Activated naive CD4-positive, alpha-beta T cell treated with anti-CD3 and anti-CD28 coated beads for 36 hours (primary cell): ENCODE measurements around the gene KLHDC7A. TPM values are rescaled to one million over a fixed set of nuclear protein-coding genes. Genes with fewer than 3 reads are reported as not detected.
A peak's percentile ranks its signal among the peaks of the same experiment; 100 is the strongest.

Experiments used
- CTCF ChIA-PET: fragments of 350-600 bp; sonication (Branson Sonifier 250); formaldehyde crosslinking; loops from one replicate; lab custom pipeline; 2021; ENCODE audit warnings: antibody characterized with exemption; lab: Charles Lee
- DNase-seq: peaks from one replicate; pipeline ENCODE4 v3.0.0-alpha.2; 2020
- H3K27ac Mint-ChIP-seq: one replicate; pipeline ENCODE4 v1.8.0; 2021; ENCODE audit warnings: mild to moderate bottlenecking, mixed read lengths
- H3K27me3 Mint-ChIP-seq: one replicate; pipeline ENCODE4 v1.8.0; 2021; ENCODE audit warnings: low read depth, mixed read lengths
- H3K36me3 Mint-ChIP-seq: one replicate; pipeline ENCODE4 v1.8.0; 2021; ENCODE audit warnings: low read depth, mixed read lengths
- H3K4me1 Mint-ChIP-seq: one replicate; pipeline ENCODE4 v1.8.0; 2021; ENCODE audit warnings: low read depth, mixed read lengths
- H3K4me3 Mint-ChIP-seq: one replicate; pipeline ENCODE4 v1.8.0; 2021; ENCODE audit warnings: mild to moderate bottlenecking, moderate library complexity, mixed read lengths
- H3K9me3 Mint-ChIP-seq: one replicate; pipeline ENCODE4 v1.8.0; 2021; ENCODE audit warnings: mixed read lengths
- intact Hi-C: fragments of 100-400 bp; cut with micrococcal nuclease; formaldehyde crosslinking; loops from one replicate; pipeline ENCODE4 v1.15.1; 2023
- total RNA-seq, 2 experiments: library from RNA; stranded (reverse); gene quantifications; one replicate each; pipeline ENCODE4 v1.2.3, GENCODE V29; 2021

KLHDC7A gene
- total RNA-seq, 2 experiments from 2014 or later = not detected

DNA sequence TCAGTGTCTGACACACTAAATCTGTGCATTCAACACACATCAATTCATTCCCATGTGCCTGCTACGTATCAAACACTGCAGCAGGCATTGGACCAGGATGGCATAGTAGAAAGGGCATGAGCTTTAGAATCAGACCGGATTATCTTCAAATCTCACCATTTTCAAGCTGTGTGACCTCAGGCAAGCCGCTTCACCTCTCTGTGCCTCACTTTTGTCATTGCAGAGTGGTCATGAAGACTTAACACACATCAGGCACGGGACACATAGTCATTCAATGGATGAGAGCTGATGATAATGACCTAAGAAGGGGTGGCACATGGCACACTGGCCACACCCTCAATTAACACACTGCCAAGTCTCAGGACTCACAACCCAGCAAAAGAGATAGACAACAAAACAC is 46.8 kb downstream of the KLHDC7A start:
- H3K9me3 Mint-ChIP-seq = no peaks in the 10 kb centered on the region
- H3K36me3 Mint-ChIP-seq = no peaks in the 10 kb centered on the region
- H3K4me1 Mint-ChIP-seq = no peaks in the 10 kb centered on the region
- H3K27me3 Mint-ChIP-seq = peaks cover 18% of the 10 kb centered on the region
- intact Hi-C loops = no loop called here
- DNase-seq = no peak
- H3K27ac Mint-ChIP-seq = no peak overlapping the region
- CTCF ChIA-PET = interaction anchor here (1.8 kb wide), 1 partner anchor 54 kb away, joined by 4 read pairs; no protein-coding TSS in a partner anchor
- H3K4me3 Mint-ChIP-seq = no peak overlapping the region

DNA sequence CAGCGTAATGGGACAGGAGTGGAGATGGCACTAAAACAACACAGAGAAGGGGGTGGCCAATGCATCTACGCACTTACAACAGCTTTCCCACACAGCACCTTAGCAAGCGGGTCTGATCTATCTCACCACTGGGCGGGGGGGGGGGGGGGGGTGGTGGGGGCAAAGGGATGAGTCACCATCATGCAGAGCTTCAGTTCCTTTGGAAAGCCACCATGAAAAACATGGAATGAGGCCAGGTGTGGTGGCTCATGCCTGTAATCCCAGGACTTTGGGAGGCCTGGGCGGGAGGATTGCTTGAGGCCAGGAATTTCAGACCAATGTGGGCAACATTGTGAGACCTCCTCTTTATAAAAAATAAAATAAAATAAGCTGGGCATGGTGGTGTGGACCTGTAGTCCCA is 47.2 kb downstream of the KLHDC7A start:
- CTCF ChIA-PET = interaction anchor here (1.8 kb wide), 1 partner anchor 53 kb away, joined by 4 read pairs; no protein-coding TSS in a partner anchor
- intact Hi-C loops = no loop called here
- no peaks in the 10 kb centered on the region for H3K9me3 Mint-ChIP-seq
- no peak for DNase-seq
- peaks cover 18% of the 10 kb centered on the region for H3K27me3 Mint-ChIP-seq
- no peak overlapping the region for H3K4me3 Mint-ChIP-seq
- no peaks in the 10 kb centered on the region for H3K36me3 Mint-ChIP-seq
- no peaks in the 10 kb centered on the region for H3K4me1 Mint-ChIP-seq
- no peak overlapping the region for H3K27ac Mint-ChIP-seq

DNA sequence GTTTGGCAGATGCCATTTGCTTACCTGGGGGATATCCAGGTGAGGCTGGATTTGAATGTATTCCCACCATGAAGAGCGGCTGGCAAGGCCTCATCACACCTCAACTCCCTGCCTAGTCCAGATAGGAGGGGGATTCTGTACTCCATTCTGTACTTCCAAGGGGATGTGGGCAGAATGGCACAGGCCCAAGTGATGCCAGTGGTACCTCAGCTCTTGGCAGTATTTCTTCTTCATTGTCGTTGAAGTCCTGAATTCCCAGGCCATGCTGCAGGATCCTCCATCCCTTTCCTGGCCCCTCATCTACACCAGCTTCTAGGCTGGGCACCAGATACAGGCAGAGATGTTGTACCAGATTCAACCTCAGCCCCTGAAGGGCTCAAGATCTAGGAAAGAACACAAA is 47.9 kb downstream of the KLHDC7A start:
- no peak overlapping the region for H3K27ac Mint-ChIP-seq
- no peaks in the 10 kb centered on the region for H3K4me1 Mint-ChIP-seq
- H3K36me3 Mint-ChIP-seq = no peaks in the 10 kb centered on the region
- intact Hi-C loops = no loop called here
- no peak overlapping the region for H3K4me3 Mint-ChIP-seq
- CTCF ChIA-PET = interaction anchor here (1.8 kb wide), 1 partner anchor 53 kb away, joined by 4 read pairs; no protein-coding TSS in a partner anchor
- peaks cover 18% of the 10 kb centered on the region for H3K27me3 Mint-ChIP-seq
- no peak for DNase-seq
- no peaks in the 10 kb centered on the region for H3K9me3 Mint-ChIP-seq

DNA sequence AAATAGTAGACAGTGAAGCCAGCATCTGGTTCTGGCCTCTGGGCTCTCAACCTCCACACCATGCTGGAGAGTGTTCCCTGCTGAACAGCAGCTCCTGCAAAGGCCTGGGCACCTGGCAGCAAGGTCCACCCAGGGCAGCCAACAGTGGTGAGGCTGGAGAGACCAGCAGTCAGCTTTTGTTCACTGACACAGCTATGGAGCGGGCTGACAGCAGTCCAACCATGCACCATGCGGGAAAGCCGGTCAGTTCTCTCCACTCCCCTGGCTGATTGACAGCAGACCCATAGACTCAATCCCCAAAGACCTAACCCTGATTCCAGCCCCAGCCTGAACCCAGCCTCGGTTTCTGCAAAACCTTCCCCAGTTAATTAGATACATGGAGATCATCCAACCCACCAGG is 49.0 kb downstream of the KLHDC7A start:
- no peaks in the 10 kb centered on the region for H3K36me3 Mint-ChIP-seq
- intact Hi-C loops = loop anchor here (2.0 kb wide), 1 partner anchor 33 kb away; no protein-coding TSS in a partner anchor
- CTCF ChIA-PET = interaction anchor here (0.7 kb wide), 1 partner anchor 17 kb away, joined by 3 read pairs; no protein-coding TSS in a partner anchor

DNA sequence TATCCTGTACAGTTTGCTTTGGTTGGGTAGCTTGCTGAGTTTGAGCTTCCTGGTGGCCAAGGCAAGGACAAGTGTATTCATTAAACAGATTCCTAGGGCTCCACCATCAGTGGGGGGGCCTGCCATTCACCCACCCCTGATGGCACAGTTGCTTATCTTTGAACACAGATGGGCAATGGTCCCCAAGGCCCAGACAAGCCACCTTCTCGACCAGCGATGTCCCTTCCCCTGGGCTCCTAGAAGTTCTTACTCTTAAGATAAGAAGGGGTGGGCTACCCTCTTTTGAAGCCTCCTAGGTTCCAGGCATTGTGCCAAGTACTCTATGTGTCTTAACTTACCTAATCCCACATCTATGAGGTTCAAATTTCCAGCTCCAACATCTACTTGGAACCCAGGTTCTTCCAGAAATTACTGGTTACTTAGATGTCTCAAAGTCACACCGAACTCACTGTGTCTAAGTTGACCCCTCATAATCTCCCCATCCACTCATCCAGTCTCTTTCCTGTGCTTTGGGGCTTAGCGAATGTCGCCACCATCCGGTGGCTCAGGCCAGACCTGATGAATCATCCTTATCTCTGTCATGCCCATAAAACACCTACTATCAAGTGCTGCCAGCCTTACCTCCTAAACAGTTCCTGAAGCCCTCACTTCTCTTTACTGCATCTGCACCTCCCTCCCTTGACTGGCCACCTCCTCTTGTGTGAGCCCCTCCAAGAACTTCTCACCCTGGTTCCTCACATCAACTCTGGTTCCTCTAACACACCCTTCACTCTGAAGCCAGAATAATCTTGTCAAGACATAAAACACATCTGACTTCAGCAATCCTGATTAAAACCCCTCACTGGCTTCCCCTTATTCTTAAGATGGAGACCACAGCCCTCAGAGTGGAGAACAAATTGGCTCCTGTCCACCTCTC is 50.1 kb downstream of the KLHDC7A start:
- CTCF ChIA-PET = interaction anchor here (0.9 kb wide), 1 partner anchor 51 kb away, joined by 3 read pairs; no protein-coding TSS in a partner anchor
- Mint-ChIP-seq H3K9me3 (no peaks in the 10 kb centered on the region), H3K27me3 (peaks cover 18% of the 10 kb centered on the region)

More for the DNA sequence above, 49.0 kb downstream of the KLHDC7A start:
- DNase-seq = no peak
- no peak overlapping the region for H3K4me3 Mint-ChIP-seq
- H3K4me1 Mint-ChIP-seq = no peaks in the 10 kb centered on the region
- H3K27me3 Mint-ChIP-seq = peaks cover 18% of the 10 kb centered on the region
- H3K9me3 Mint-ChIP-seq = no peaks in the 10 kb centered on the region
- H3K27ac Mint-ChIP-seq = no peak overlapping the region

DNA sequence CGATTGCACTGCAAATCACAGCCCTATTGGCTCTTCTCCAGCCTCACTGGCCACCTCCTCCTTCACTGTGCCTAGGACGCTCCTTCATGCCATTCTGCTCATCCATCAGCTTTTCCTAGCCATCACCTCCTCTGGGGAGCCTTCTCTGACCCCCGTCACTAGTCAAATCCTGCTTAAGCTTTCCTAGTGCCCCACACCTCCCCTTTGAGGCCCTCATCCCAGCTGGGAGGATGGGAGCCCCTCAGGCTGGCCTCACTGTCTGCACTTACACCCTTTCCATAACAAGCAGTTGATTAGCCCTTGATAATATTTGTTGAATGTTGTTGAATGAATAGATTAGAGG is 50.7 kb downstream of the KLHDC7A start:
- intact Hi-C loops = loop anchor here (2.0 kb wide), 1 partner anchor 31 kb away; no protein-coding TSS in a partner anchor
- Mint-ChIP-seq H3K27me3 (peaks cover 23% of the 10 kb centered on the region), H3K4me3 (no peak overlapping the region), H3K36me3 (no peaks in the 10 kb centered on the region), H3K4me1 (no peaks in the 10 kb centered on the region), H3K9me3 (no peaks in the 10 kb centered on the region), H3K27ac (no peak overlapping the region)
- no peak for DNase-seq
- CTCF ChIA-PET = interaction anchor here (0.7 to 0.9 kb wide), 2 partner anchors 12 to 50 kb away, joined by 3 read pairs; no protein-coding TSS in a partner anchor

More for the DNA sequence above, 50.1 kb downstream of the KLHDC7A start:
- H3K4me3 Mint-ChIP-seq = no peak overlapping the region
- no peaks in the 10 kb centered on the region for H3K36me3 Mint-ChIP-seq
- peak; percentile 10 for DNase-seq
- H3K27ac Mint-ChIP-seq = no peak overlapping the region
- no peaks in the 10 kb centered on the region for H3K4me1 Mint-ChIP-seq
- intact Hi-C loops = loop anchor here (2.0 kb wide), 1 partner anchor 32 kb away; no protein-coding TSS in a partner anchor

DNA sequence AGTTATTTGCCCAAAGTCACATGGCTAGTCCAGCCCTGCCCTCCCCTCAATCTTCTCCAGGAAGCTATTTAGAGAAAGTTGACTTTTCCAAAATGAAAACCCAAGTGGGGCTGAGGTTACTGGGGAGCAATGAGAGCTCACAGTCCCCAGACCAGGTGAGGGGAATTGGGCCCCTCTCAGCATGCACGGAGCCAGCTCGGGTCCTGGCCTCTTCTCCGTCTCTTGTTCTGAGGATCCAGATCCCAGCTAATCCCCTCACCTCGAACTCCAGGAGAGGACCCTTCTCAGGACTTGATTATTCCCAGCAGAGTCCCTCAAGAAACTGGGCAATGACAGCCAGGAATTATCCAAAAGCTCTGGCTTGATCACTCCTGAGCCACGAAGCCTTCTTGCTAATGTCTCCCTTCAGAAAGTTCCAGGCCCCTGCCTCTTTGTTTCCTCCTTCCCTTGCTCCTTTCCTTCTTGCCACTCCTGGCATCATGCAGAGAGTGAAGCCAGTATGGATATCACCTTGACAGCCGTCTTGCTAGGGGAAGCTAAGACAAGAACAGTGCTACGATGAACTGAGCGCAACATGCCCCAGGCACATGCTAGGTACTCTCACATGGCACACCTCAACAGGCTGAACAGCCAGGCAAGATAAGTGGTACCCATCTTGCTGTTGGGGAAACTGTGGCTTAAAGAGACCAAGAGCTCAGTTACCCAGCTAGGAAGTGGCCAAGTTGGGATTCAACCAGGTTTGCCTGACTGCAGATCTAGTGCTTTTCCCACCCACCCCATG is 51.9 kb downstream of the KLHDC7A start:
- CTCF ChIA-PET = interaction anchor here (0.9 kb wide), 1 partner anchor 48 kb away, joined by 3 read pairs; no protein-coding TSS in a partner anchor
- intact Hi-C loops = no loop called here
- Mint-ChIP-seq H3K27ac (no peak overlapping the region), H3K27me3 (peaks cover 23% of the 10 kb centered on the region), H3K36me3 (no peaks in the 10 kb centered on the region), H3K9me3 (no peaks in the 10 kb centered on the region), H3K4me3 (no peak overlapping the region), H3K4me1 (no peaks in the 10 kb centered on the region)
- no peak for DNase-seq

DNA sequence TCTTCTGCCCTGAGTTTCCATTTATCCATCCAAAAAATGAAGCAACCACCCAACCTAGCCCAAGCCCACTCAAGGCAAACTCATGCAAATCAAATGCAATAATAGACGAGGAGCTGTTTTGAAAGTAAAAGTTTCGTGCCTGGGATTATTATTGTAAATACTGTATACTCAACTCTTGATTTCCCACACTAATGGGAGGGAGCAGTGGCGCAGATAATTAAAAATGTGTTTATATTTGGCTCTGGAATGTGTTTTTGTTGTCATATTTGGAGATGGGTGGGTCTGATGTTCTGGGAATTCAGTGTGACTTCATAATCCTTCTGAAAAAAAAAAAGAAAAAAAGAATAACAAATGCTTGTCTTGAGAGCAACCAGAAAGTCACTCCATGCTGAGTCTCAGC is 52.5 kb downstream of the KLHDC7A start:
- Mint-ChIP-seq H3K4me3 (no peak overlapping the region), H3K27me3 (peaks cover 20% of the 10 kb centered on the region), H3K36me3 (no peaks in the 10 kb centered on the region), H3K4me1 (no peaks in the 10 kb centered on the region), H3K27ac (no peak overlapping the region), H3K9me3 (no peaks in the 10 kb centered on the region)
- CTCF ChIA-PET = no interaction called here
- no peak for DNase-seq
- intact Hi-C loops = no loop called here

DNA sequence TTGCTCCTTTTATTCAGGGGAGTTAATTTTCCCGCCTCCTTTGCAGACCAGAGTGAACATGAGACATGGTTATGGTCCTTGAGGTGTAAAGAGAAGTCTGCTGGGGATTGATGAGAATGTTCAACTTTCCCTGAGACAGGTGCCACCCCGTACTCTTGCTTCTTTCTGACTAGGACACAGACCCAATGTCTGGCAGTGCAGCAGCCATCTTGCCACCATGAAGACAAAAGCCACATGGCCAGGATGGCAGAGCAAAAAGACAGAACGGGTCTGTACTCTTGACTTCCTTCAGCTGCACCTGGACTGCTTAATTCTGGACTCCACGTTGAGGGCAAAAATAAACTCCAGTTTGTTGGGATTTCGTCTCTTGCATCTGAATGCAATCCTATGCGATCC is 54.1 kb downstream of the KLHDC7A start:
- DNase-seq = no peak
- CTCF ChIA-PET = no interaction called here
- no peak overlapping the region for H3K4me3 Mint-ChIP-seq
- peaks cover 18% of the 10 kb centered on the region for H3K27me3 Mint-ChIP-seq
- no peaks in the 10 kb centered on the region for H3K9me3 Mint-ChIP-seq
- H3K36me3 Mint-ChIP-seq = no peaks in the 10 kb centered on the region
- H3K27ac Mint-ChIP-seq = no peak overlapping the region
- no peaks in the 10 kb centered on the region for H3K4me1 Mint-ChIP-seq
- intact Hi-C loops = no loop called here

Other genes with a start within 250 kb of the KLHDC7A start
- gene PAX7, start 149.9 kb downstream of the KLHDC7A start, total RNA-seq = not detected